Epithelial cell of proximal tubule (primary cell): ENCODE data around the gene HIRIP3. TPM values are rescaled to one million over a fixed set of nuclear protein-coding genes. Genes with fewer than 3 reads are reported as not detected.

Experiments used
- DNase-seq: peaks from one replicate; pipeline ENCODE4 v3.0.0-alpha.2; 2011; ENCODE audit warnings: low read depth
- H3K4me3 ChIP-seq: 2 replicates; pipeline ENCODE4 v1.5.1; 2011; ENCODE audit warnings: low read depth, mild to moderate bottlenecking, low read length
- total RNA-seq: library from RNA; depleted of rRNA; stranded (reverse); fragments of >200 nt; gene quantifications from 2 replicates; pipeline ENCODE4 v1.2.3, GENCODE V29; 2015
- TF ChIP-seq, protein P1 (sequence below): conservative IDR thresholded peaks from 2 replicates; pipeline ENCODE4 v1.5.1; 2012; ENCODE audit warnings: low read depth, mild to moderate bottlenecking, low read length

The HIRIP3 gene
- total RNA-seq, 1 donor from 2014 or later = 9.5 TPM

DNA sequence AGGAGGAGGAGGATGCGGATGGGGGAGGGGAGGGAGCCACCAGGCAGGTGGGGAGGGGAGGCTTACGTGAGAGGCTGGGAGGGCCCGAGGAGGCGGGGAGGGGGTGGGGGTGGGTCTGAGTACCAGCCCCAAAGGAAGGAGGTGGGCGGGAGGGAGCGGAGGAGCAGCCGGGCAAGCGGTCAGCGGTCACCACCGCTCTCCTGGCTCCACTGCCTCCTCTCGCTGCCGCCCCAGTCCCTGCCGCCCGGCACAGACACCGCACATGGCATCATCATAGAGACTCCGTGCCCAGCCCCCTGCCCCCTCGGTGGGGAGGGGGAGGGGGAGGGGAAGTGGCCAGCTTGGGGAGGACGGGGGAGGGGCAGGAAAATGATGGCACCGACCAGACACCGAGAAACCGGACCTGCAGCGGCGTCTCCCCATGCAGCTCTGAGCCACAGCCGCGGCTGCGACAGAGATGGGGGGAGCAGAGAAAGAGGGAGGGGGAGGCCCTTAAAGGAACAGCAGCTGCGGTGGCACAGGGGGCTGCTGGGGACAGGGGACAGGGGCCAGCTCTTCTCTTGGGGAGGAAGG, 35.5 kb upstream of the HIRIP3 start, which contains the start of gene TLCD3B:
TLCD3B (minus strand) TSS at position 431 of the 573 bp plus-strand sequence. CDS start 744 bp downstream, outside the sequence.
- no peak within 1 kb of the TSS for H3K4me3 ChIP-seq
- TF ChIP-seq, protein P1, sequence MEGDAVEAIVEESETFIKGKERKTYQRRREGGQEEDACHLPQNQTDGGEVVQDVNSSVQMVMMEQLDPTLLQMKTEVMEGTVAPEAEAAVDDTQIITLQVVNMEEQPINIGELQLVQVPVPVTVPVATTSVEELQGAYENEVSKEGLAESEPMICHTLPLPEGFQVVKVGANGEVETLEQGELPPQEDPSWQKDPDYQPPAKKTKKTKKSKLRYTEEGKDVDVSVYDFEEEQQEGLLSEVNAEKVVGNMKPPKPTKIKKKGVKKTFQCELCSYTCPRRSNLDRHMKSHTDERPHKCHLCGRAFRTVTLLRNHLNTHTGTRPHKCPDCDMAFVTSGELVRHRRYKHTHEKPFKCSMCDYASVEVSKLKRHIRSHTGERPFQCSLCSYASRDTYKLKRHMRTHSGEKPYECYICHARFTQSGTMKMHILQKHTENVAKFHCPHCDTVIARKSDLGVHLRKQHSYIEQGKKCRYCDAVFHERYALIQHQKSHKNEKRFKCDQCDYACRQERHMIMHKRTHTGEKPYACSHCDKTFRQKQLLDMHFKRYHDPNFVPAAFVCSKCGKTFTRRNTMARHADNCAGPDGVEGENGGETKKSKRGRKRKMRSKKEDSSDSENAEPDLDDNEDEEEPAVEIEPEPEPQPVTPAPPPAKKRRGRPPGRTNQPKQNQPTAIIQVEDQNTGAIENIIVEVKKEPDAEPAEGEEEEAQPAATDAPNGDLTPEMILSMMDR = no peak
- no peak for DNase-seq

DNA sequence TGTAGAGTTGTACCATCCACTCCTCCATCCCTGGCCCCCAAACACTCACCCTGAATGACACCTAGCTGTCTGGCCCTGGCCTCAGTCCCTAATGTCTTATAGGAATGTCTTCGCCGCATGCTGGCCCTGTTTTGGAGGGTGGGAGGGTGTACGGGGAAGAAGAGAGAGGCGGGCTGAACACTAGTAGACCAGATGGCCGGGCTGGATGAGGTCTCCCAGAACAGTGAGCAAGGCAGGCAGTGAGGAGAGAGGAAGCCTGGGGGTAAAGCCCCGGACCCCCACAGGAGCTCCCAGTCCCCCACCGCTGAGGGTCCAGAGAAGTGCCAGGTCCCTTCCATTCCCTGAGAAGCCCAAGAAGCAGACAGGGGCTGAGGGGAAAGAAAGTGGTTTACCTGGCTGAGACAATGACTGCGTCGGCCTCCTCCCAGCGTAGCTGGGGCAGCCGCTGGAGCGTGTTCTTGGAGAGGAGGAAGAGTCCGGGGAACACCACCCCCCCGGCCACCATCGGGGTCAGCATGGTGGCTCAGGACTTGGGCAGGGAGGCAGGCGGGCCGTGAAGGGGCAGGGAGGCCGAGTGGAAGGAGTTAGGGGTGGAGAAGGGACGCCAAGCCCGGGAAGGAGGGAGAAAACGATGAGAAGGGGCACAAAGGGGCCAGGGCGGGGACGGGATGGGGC, 34.7 kb upstream of the HIRIP3 start:
- no peak for DNase-seq
- no peak overlapping the region for H3K4me3 ChIP-seq
- TF ChIP-seq, protein P1 = no peak

DNA sequence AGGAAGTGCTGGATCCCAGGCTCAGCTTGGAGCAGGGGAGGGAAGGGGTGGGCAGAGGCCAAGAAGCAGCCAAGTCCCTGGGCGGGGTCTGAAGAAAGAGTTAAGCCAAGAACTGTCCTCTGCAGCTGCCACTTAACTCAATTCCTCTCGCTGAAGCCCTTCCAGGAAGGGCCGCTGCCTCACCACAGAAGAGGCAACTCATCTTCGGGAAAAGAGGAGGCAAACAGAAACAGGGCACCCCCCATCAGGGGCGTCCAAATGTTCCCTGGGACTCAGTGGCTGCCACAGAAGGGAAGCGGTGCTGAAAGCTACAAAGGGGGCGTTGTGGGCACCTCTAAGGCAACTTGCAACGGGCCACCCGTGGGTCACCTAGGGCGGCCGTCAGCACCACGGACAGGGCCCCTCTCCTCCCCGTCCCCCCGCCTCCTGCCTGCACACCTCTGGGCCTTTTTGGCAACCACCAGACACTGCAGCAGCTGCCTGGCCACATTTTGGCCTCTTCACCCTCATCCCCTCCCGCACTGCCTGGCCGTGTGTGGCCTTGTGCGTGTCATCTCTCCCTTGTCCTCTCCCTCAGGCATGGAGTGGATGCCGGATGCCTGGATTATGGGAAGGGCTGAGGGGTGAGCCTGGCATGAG, 33.1 kb upstream of the HIRIP3 start:
- DNase-seq = no peak
- TF ChIP-seq, protein P1 = no peak
- no peak overlapping the region for H3K4me3 ChIP-seq

DNA sequence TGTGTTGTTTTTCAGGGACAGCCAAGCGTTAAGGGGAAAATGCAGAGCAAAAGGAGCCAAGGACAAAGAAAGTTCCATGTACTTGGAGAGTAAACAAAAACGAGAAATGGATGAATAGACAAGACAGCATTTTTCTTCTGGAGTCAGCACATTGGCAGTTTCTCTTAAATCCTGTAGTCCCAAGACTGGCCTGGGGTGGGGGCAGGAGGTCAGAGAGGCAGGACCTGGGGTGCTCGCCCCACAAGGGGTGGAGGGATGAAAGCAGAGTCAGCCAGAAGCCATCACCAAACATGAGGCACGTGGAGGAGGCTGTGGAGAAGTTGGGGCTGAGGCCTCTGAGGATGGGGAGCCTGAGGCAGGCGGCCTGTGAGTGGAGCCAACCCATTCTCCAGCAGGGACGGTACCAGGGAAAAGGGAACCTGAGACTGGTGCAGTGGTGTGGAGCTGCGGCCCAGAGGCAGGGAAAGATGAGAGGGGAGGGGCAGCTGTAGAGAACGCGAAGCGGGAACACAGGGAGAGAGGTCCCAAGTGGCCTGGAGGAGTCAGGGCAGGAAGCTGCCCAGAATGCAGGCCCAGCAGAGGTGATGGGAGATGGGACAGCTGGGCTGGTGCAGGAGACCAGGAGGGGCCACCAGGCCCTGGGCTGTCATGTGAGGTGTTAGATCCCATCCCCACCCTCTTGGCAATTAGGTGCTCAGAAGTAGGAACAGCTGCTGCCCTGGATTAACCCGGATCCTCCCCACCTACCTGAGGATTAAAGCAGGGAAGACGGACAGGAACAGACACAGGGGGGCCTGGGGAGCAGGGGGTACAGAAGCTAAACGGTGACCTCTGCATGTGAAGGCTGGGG, 32.4 kb upstream of the HIRIP3 start:
- no peak for DNase-seq
- TF ChIP-seq, protein P1 = no peak
- no peak overlapping the region for H3K4me3 ChIP-seq

DNA sequence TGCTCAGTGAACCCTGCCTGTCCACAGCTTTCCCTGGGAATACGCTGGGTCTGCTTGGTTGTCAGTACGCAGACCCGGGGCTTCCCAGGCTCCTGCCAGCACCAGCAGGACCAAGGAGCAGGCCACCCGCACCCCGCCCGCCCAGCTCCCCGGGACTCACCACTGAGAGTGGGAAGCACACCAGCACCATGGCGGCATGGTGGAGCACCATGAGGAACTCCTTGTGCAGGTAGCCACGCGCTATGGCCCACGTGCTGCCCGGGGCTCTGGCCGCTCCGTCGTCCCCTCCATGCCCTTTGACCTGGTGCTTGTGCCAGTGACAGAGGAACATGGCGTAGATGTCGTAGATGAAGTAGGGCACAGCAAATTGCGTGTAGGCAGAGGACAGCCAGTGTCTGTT, 31.0 kb upstream of the HIRIP3 start:
- DNase-seq = no peak
- TF ChIP-seq, protein P1 = no peak

DNA sequence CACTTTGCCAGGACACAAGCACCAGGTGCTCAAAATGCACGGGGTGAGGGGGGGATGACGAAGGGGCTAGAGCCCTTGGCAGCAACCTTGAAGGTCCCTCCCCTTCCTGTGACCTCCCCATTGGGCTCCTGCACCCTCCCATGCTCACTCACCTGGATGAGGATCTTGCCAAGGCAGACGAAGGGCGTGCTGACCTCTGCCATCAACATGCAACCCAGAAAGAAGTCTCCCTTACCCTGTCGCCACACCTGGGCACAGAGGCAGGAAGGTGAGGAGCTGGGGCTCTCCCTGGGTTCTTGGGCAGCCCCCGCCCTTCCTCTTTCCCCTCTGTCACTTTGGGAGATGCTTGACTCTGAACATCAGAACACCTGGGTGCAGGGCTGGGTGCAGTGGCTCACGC, 30.2 kb upstream of the HIRIP3 start:
- TF ChIP-seq, protein P1 = no peak
- no peak for DNase-seq
- no peak overlapping the region for H3K4me3 ChIP-seq

More for the DNA sequence above, 31.0 kb upstream of the HIRIP3 start:
- H3K4me3 ChIP-seq = no peak overlapping the region
